ENCODE data around the gene SMIM35.

GRCh38 chr11:117969160-117969991, 117.4 kb downstream of the SMIM35 start:
- TF ChIP-seq CTCF (IDR thresholded peaks at IDR 0.05; ENCODE audit: low read depth, low read length, poor library complexity, severe bottlenecking) (no peak), EZH2phosphoT487 (IDR thresholded peaks at IDR 0.05; ENCODE audit: borderline replicate concordance, low read length) (no peak)

Data from DOHH2 (cell line).